K562 (cell line): ENCODE results near the gene GZMM.

Source experiments
- CHD1 ChIP-seq: fragments of 200-600 bp; sonication (generic); IDR thresholded peaks from one replicate; pipeline ENCODE4 v1.6.1; 2012; ENCODE audit warnings: mild to moderate bottlenecking, moderate library complexity, low read length, inconsistent platforms
- EZH2 ChIP-seq: IDR thresholded peaks from 2 replicates; pipeline ENCODE4 v1.6.1; 2012; ENCODE audit warnings: low read depth, mild to moderate bottlenecking, inconsistent platforms, low read length, borderline replicate concordance
- FOSL1 ChIP-seq: fragments of 200-800 bp; sonication (Bioruptor generic); conservative IDR thresholded peaks from 2 replicates; pipeline ENCODE4 v1.6.1; 2016; ENCODE audit warnings: missing genetic modification characterization, missing compliant biosample characterization
- NONO ChIP-seq, 2 experiments: fragments of 200-400 bp in 1 of 2; fragments of 450-650 bp in 1 of 2; formaldehyde crosslinking in 1 of 2; IDR thresholded peaks; 2 replicates each; pipeline ENCODE4 v1.6.1; 2017; ENCODE audit warnings: low read depth in 2 of 2, mild to moderate bottlenecking in 2 of 2, moderate library complexity in 2 of 2, low read length in 1 of 2
- RNF2 ChIP-seq: sonication (generic); IDR thresholded peaks from 2 replicates; pipeline ENCODE4 v1.6.1; 2016
- TRIM24 ChIP-seq, 2 experiments: fragments of 450-650 bp; IDR thresholded peaks; 2 replicates each; pipeline ENCODE4 v1.6.1; 2016
- ZNF134 ChIP-seq: fragments of 250-450 bp; sonication (Bioruptor Pico); conservative IDR thresholded peaks from 2 replicates; pipeline ENCODE4 v1.4.0; 2020
- TF ChIP-seq, protein P1 (sequence below), 2 experiments: fragments of 450-650 bp; formaldehyde crosslinking in 1 of 2; IDR thresholded peaks; 2 replicates each; pipeline versions ENCODE4 v1.4.0 to v1.6.1; 2014 to 2020; ENCODE audit warnings: mild to moderate bottlenecking in 2 of 2, borderline replicate concordance in 1 of 2, low read depth in 1 of 2
- TF ChIP-seq, protein P2 (sequence below): fragments of 250-450 bp; sonication (Bioruptor Pico); IDR thresholded peaks from 2 replicates; pipeline ENCODE4 v1.5.0; 2022; ENCODE audit warnings: mild to moderate bottlenecking

DNA sequence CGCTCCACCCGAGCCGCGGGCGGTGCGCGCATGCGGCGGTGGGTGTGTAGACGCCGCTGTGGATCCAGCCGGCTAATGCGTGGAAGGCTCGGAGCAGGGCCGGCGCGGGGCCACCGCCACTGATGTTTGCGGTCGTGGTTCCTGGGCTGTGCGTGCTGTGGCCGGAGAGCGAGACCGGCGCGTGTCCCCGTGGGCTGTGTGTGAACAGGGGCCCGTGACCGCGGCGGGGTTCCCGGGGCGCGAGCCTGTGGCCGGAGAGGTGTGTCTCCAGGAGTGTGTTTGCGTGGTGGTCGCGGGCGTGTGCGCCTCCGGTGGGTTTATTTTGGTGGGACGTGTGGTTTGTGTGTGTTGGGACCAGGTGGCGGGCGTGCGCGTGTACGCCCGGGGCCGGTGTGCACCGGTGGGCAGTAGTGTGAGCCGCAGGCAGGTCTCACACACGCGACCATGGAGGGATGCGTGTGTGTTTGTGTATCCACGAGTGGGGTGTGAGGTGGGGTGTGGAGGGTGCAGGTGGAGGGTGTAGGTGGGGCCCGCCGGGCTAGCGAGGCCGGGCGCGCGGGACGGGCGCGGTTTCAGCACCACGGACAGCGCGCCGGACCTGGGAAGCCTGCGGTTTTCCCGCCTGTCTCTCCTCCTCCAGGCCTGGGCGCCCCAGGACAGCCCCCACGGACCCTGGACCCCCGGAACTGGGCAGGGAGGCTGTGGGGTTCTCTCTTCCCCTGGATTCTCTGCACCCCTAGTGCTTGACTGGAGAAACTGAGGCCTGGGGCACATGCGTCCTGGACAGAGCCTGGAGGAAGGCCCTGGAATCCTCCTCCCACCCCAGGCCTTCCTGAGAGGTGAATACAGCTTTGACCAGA is 47.5 kb downstream of the GZMM start:
- TF ChIP-seq FOSL1 (no peak), EZH2 (no peak), TRIM24 (IDR thresholded peaks at IDR 0.05) (0 out of 4 replicates have a peak, but pooled peaks of 1 of the 2 experiments have one; percentile 16), NONO (IDR thresholded peaks at IDR 0.05; ENCODE audit: low read depth in 2 of 2, low read length in 1 of 2) (no peak), CHD1 (no peak), RNF2 (no peak), ZNF134 (no peak)
- TF ChIP-seq, protein P1, sequence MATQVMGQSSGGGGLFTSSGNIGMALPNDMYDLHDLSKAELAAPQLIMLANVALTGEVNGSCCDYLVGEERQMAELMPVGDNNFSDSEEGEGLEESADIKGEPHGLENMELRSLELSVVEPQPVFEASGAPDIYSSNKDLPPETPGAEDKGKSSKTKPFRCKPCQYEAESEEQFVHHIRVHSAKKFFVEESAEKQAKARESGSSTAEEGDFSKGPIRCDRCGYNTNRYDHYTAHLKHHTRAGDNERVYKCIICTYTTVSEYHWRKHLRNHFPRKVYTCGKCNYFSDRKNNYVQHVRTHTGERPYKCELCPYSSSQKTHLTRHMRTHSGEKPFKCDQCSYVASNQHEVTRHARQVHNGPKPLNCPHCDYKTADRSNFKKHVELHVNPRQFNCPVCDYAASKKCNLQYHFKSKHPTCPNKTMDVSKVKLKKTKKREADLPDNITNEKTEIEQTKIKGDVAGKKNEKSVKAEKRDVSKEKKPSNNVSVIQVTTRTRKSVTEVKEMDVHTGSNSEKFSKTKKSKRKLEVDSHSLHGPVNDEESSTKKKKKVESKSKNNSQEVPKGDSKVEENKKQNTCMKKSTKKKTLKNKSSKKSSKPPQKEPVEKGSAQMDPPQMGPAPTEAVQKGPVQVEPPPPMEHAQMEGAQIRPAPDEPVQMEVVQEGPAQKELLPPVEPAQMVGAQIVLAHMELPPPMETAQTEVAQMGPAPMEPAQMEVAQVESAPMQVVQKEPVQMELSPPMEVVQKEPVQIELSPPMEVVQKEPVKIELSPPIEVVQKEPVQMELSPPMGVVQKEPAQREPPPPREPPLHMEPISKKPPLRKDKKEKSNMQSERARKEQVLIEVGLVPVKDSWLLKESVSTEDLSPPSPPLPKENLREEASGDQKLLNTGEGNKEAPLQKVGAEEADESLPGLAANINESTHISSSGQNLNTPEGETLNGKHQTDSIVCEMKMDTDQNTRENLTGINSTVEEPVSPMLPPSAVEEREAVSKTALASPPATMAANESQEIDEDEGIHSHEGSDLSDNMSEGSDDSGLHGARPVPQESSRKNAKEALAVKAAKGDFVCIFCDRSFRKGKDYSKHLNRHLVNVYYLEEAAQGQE (IDR thresholded peaks at IDR 0.05; ENCODE audit: borderline replicate concordance), result peak; percentile 99
- TF ChIP-seq, protein P1 (CRISPR knock-in tag; IDR thresholded peaks at IDR 0.05; ENCODE audit: low read depth), result peak; percentile 99
- TF ChIP-seq, protein P2, sequence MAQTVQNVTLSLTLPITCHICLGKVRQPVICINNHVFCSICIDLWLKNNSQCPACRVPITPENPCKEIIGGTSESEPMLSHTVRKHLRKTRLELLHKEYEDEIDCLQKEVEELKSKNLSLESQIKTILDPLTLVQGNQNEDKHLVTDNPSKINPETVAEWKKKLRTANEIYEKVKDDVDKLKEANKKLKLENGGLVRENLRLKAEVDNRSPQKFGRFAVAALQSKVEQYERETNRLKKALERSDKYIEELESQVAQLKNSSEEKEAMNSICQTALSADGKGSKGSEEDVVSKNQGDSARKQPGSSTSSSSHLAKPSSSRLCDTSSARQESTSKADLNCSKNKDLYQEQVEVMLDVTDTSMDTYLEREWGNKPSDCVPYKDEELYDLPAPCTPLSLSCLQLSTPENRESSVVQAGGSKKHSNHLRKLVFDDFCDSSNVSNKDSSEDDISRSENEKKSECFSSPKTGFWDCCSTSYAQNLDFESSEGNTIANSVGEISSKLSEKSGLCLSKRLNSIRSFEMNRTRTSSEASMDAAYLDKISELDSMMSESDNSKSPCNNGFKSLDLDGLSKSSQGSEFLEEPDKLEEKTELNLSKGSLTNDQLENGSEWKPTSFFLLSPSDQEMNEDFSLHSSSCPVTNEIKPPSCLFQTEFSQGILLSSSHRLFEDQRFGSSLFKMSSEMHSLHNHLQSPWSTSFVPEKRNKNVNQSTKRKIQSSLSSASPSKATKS (CRISPR knock-in tag), result no peak
